Measurements from ENCODE around the gene JAKMIP2.
"Not testable (repeated sequence)": the region's sequence is repeated elsewhere in the genome, so short reads cannot be mapped to it uniquely, and the experiment has no call there.

Gene JAKMIP2

DNA sequence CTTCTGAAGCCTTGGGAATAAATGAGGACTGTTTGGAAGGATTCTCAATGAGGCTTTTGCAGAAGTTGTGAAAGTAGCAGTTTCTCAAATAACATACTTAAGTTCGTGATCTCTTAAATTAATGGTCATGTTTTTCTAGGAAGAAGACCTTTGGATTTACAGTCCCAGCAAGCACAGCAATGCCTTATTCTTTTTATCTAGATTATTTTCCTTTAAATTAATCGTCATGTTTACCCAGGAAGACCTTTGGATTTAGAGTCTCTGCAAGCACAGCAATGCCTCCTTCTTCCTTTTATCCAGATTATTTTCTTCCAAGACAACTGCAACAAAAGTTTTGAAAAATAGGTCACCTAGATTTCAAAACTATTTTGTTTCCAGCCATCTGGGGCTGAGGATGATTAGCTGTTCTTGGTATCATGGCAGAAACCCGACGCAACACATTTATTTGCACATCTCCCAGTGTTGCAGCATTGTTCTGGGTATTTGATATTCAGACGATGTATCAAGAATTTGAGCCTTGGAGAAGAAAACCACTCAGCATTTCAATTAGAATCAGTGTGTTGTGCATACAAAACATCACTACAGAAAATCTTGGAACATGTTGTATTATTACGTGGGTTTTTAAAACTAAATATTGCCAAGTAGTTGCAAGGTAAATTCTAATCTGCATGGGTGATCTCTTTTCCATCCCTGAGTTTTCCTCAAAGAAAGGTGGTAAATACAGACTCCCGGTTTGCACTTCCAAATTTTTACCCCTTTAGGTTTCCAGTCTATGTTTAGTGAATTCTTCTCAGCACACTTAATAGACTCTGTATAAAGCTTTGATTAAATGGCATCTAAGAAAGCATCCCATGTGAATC, 50.9 kb downstream of the JAKMIP2 start:
- DNase-seq (ENCODE audit: low read depth): no peak
- TF ChIP-seq, protein P1, sequence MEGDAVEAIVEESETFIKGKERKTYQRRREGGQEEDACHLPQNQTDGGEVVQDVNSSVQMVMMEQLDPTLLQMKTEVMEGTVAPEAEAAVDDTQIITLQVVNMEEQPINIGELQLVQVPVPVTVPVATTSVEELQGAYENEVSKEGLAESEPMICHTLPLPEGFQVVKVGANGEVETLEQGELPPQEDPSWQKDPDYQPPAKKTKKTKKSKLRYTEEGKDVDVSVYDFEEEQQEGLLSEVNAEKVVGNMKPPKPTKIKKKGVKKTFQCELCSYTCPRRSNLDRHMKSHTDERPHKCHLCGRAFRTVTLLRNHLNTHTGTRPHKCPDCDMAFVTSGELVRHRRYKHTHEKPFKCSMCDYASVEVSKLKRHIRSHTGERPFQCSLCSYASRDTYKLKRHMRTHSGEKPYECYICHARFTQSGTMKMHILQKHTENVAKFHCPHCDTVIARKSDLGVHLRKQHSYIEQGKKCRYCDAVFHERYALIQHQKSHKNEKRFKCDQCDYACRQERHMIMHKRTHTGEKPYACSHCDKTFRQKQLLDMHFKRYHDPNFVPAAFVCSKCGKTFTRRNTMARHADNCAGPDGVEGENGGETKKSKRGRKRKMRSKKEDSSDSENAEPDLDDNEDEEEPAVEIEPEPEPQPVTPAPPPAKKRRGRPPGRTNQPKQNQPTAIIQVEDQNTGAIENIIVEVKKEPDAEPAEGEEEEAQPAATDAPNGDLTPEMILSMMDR (IDR thresholded peaks at IDR 0.05; ENCODE audit: insufficient read depth, low read depth, low read length, missing control alignments): no peak
- H3K4me3 ChIP-seq (ENCODE audit: low read length): no peak overlapping the region

DNA sequence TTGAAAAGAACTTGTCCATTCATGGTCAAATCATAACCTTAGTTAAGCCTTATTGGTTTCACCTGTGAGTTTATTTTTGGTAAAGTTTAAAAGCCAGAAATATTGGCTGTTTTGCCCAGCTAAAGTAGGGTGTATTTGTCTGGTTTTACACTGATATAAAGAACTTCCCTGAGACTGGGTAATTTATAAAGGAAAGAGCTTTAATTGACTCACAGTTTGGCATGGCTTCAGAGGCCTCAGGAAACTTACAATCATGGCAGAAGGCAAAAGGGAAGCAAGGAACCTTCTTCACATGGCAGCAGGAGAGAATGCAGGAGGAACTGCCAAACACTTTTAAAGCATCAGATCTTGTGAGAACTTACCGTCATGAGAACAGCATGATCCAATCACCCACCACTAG, 55.3 kb downstream of the JAKMIP2 start:
- TF ChIP-seq, protein P1 (IDR thresholded peaks at IDR 0.05; ENCODE audit: insufficient read depth, low read depth, low read length, missing control alignments): no peak
- no peak overlapping the region for H3K4me3 ChIP-seq (ENCODE audit: low read length)
- DNase-seq (ENCODE audit: low read depth): no peak

DNA sequence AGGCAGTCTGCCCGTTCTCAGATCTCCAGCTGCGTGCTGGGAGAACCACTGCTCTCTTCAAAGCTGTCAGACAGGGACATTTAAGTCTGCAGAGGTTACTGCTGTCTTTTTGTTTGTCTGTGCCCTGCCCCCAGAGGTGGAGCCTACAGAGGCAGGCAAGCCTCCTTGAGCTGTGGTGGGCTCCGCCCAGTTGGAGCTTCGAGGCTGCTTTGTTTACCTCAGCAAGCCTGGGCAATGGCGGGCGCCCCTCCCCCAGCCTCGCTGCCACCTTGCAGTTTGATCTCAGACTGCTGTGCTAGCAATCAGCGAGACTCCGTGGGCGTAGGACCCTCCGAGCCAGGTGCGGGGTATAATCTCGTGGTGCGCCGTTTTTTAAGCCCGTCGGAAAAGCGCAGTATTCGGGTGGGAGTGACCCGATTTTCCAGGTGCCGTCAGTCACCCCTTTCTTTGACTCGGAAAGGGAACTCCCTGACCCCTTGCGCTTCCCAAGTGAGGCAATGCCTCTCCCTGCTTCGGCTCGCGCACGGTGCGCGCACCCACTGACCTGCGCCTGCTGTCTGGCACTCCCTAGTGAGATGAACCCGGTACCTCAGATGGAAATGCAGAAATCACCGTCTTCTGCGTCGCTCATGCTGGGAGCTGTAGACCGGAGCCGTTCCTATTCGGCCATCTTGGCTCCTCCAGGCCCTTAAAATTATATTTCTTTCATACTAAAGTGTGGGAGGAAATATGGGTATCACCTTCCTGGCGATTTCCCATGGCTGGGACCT, 61.2 kb downstream of the JAKMIP2 start:
- not testable (repeated sequence) for H3K4me3 ChIP-seq (ENCODE audit: low read length); DNase-seq (ENCODE audit: low read depth)

DNA sequence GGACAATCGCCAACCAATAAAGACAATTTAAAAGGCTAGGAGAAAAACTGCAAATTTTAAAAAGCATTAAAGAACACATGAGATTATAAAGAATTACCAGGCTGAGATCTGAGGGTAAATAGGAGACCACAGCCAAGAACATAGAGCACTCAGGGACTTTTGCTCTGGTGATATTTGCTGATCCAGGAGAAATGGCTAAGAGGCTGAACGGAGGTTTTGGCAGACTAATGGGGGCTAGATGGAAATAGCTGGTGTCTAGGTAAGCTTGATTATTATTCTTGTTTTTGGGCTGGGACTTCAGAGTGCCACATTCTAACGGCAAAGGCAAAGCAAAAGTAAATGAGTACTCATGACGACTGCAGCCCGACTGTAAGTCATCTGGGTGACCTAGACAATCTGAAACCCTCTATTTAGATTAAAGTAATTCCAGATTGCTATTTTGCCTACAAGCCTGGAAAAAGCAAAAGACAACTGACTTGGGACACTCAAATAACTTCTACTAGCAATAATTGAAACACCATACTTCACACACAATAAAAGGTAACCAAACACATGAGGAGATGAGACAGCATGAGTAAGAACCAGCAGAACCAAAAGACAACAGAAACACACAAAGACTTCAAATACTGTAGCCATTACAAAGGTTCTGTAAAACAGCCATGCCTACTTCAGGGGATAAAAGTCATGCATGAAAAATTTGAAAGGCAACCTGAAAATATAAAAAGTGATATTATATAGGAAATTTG, 68.8 kb downstream of the JAKMIP2 start:
- DNase-seq (ENCODE audit: low read depth): no peak
- no peak overlapping the region for H3K4me3 ChIP-seq (ENCODE audit: low read length)
- TF ChIP-seq, protein P1 (IDR thresholded peaks at IDR 0.05; ENCODE audit: insufficient read depth, low read depth, low read length, missing control alignments): no peak

DNA sequence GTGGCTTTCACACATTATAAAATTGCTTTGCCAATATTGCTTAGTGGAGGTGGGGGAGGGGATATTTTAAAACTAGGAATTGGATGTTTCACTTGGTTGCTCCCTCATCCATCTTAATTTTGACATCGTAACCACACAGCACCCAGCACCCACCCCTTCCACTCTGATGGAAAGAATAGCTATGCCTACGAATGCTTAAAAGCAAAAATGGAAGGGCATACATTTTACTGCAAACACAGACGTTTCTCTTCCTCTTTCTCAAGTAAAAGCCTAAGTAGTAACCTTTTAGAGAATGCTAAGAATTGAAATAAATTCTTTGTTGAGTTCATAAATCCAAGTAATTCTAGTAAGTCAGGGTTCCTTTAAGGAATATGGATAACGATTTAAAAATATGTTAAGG, 69.9 kb downstream of the JAKMIP2 start:
- TF ChIP-seq, protein P1 (IDR thresholded peaks at IDR 0.05; ENCODE audit: insufficient read depth, low read depth, low read length, missing control alignments): no peak
- no peak overlapping the region for H3K4me3 ChIP-seq (ENCODE audit: low read length)
- no peak for DNase-seq (ENCODE audit: low read depth)

DNA sequence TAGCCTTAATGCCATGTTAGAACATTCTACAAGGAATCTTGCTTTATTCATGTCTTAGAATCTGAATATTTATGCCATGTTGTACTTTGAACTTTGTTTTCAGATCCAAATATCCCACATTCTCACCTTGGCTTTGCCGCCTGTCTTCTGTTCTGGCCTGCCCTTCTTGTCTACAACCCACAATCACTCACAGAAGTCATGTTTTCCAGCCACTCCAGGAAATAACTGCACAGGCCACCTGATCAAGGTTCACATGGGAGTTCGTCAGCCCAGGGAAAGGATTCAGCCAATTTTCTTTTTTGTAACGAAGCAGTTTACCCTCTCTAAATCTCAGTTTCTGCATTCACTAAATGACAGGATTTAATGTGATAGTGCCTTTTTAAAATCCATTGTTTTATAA, 70.5 kb downstream of the JAKMIP2 start:
- DNase-seq (ENCODE audit: low read depth): no peak
- H3K4me3 ChIP-seq (ENCODE audit: low read length): no peak overlapping the region
- TF ChIP-seq, protein P1 (IDR thresholded peaks at IDR 0.05; ENCODE audit: insufficient read depth, low read depth, low read length, missing control alignments): no peak

DNA sequence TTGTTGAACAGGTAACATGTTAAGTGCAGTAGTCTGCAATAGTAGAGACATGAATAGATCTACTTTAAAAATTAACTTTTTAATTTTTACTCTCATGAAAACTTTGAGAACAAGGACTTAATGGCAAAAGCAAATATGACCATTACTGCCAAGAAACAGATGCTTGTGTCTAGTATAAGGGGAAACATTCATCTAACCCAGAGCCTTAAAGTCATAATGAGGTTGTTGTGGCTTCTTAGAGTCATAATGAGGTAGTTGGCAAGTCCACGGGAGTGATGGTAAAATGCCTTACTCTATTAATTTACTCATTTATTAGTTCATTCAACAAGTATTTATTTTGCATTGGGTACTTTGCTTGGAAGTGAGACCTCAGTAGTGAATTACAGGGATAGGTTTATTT, 71.5 kb downstream of the JAKMIP2 start:
- no peak overlapping the region for H3K4me3 ChIP-seq (ENCODE audit: low read length)
- TF ChIP-seq, protein P1 (IDR thresholded peaks at IDR 0.05; ENCODE audit: insufficient read depth, low read depth, low read length, missing control alignments): no peak
- no peak for DNase-seq (ENCODE audit: low read depth)

Measured in epithelial cell of esophagus (primary cell).